HL-60 (cell line): Measurements from ENCODE around the gene WDR33.
A peak's percentile ranks its signal among the peaks of the same experiment; 100 is the strongest.

Experiments
- DNase-seq, 2 experiments: peaks; one replicate each; pipeline ENCODE4 v3.0.0-alpha.2; 2010 to 2020; ENCODE audit warnings: low read depth in 1 of 2, low spot score in 1 of 2
- H3K27ac ChIP-seq: fragments of 250-450 bp; sonication (Bioruptor Pico); replicated peaks from 2 replicates; pipeline ENCODE4 v1.5.1; 2020; ENCODE audit warnings: mild to moderate bottlenecking, moderate library complexity
- H3K27me3 ChIP-seq: fragments of 250-450 bp; sonication (Bioruptor Pico); 2 replicates; pipeline ENCODE4 v1.5.1; 2021; ENCODE audit warnings: mild to moderate bottlenecking, moderate library complexity; ENCODE audit not compliant: insufficient read depth, poor library complexity, severe bottlenecking
- H3K4me3 ChIP-seq: replicated peaks from 2 replicates; pipeline ENCODE4 v1.5.1; 2011; ENCODE audit warnings: mild to moderate bottlenecking, control low read depth, low read length; ENCODE audit not compliant: insufficient read depth
- GABPA ChIP-seq: IDR thresholded peaks from 2 replicates; pipeline ENCODE4 v1.6.1; 2012; ENCODE audit warnings: low read depth
- POLR2AphosphoS5 ChIP-seq: IDR thresholded peaks from 2 replicates; pipeline ENCODE4 v1.6.1; 2012; ENCODE audit warnings: low read depth
- SPI1 ChIP-seq: IDR thresholded peaks from 2 replicates; pipeline ENCODE4 v1.6.1; 2012; ENCODE audit warnings: low read depth, mild to moderate bottlenecking, borderline replicate concordance
- TF ChIP-seq, protein P1 (sequence below): IDR thresholded peaks from one replicate; pipeline ENCODE4 v1.5.1; 2011; ENCODE audit warnings: low read length, control low read depth, inconsistent platforms; ENCODE audit not compliant: insufficient read depth
- TF ChIP-seq, protein P2 (sequence below): IDR thresholded peaks from 2 replicates; pipeline ENCODE4 v1.6.1; 2012; ENCODE audit warnings: low read depth; ENCODE audit not compliant: insufficient replicate concordance

The WDR33 gene

DNA sequence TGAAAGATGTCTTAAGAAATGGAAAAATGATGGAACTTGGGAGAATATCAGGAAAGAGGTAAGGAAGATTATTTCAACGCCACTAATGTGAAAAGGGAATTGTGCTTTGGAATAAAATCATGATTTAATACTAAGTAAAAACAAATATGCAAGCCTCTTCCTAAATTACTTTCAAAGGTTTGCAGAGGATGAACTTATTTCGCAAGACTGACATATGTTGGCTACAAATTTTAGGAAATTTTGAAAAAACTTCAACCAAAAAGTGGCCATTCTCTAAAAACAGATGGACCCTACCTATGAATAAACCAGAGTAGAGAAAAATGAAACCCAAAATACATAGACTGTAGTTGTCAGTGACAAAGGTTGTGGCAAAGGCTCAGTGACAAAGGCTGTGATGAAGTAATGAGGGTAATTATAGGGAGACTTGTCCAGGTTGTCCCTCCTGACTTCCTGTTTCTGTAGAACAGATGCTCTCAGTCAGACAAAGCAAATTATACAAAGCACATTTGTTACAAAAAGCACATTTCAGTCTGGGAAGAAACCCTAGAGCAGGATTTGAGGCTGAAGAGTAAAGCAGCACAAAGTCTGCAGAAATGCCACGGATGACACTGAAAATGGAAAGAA lies 70.2 kb downstream of the WDR33 start:
- peak in 1 of 2 experiments; percentile 3 for DNase-seq
- Histone ChIP-seq H3K4me3 (no peak overlapping the region), H3K27me3 (no peaks in the 10 kb centered on the region), H3K27ac (no peak overlapping the region)
- peak; percentile 82 for TF ChIP-seq SPI1
- TF ChIP-seq, protein P1, sequence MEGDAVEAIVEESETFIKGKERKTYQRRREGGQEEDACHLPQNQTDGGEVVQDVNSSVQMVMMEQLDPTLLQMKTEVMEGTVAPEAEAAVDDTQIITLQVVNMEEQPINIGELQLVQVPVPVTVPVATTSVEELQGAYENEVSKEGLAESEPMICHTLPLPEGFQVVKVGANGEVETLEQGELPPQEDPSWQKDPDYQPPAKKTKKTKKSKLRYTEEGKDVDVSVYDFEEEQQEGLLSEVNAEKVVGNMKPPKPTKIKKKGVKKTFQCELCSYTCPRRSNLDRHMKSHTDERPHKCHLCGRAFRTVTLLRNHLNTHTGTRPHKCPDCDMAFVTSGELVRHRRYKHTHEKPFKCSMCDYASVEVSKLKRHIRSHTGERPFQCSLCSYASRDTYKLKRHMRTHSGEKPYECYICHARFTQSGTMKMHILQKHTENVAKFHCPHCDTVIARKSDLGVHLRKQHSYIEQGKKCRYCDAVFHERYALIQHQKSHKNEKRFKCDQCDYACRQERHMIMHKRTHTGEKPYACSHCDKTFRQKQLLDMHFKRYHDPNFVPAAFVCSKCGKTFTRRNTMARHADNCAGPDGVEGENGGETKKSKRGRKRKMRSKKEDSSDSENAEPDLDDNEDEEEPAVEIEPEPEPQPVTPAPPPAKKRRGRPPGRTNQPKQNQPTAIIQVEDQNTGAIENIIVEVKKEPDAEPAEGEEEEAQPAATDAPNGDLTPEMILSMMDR, result no peak

DNA sequence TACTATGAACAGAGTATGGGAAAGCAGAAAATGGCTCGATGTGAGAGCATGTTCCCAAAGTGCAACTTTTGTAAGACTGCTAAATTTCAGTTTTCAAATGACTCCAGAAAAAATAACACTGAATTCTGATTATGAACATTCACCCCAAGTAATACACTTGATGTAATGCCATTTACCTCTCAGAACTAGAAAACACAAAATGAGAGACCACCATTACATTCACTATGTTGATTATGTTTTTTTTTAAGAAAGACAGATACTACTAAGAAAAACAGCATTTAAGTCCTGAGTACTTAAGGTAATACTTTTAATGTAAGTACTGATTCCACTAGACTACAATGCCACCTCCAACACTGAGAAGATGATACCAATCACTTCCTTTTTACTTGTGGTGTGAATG lies 71.2 kb downstream of the WDR33 start:
- Histone ChIP-seq H3K27ac (no peak overlapping the region), H3K4me3 (no peak overlapping the region), H3K27me3 (no peaks in the 10 kb centered on the region)
- TF ChIP-seq, protein P1, result no peak
- TF ChIP-seq POLR2AphosphoS5, result no peak
- TF ChIP-seq, protein P2, sequence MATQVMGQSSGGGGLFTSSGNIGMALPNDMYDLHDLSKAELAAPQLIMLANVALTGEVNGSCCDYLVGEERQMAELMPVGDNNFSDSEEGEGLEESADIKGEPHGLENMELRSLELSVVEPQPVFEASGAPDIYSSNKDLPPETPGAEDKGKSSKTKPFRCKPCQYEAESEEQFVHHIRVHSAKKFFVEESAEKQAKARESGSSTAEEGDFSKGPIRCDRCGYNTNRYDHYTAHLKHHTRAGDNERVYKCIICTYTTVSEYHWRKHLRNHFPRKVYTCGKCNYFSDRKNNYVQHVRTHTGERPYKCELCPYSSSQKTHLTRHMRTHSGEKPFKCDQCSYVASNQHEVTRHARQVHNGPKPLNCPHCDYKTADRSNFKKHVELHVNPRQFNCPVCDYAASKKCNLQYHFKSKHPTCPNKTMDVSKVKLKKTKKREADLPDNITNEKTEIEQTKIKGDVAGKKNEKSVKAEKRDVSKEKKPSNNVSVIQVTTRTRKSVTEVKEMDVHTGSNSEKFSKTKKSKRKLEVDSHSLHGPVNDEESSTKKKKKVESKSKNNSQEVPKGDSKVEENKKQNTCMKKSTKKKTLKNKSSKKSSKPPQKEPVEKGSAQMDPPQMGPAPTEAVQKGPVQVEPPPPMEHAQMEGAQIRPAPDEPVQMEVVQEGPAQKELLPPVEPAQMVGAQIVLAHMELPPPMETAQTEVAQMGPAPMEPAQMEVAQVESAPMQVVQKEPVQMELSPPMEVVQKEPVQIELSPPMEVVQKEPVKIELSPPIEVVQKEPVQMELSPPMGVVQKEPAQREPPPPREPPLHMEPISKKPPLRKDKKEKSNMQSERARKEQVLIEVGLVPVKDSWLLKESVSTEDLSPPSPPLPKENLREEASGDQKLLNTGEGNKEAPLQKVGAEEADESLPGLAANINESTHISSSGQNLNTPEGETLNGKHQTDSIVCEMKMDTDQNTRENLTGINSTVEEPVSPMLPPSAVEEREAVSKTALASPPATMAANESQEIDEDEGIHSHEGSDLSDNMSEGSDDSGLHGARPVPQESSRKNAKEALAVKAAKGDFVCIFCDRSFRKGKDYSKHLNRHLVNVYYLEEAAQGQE, result no peak
- DNase-seq, result no peak

DNA sequence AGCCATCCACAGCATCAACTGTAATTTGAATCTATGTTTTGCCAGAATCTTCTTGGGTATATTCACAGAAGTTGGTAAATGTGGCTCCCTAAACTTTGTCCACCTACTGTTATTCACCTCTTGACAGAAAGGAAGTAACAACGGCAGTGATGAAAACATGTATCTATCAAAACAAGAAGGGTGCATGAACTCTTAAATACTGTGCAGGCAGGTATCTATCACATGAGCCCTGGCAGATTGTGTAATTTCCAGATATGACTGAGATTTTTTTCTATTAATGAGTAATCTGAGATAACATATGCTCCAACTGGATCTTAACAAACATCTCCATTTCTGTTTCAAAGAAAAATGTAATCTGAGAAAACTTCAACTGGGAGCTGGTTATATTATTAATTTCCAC lies 73.1 kb downstream of the WDR33 start:
- TF ChIP-seq SPI1, result no peak
- no peak for TF ChIP-seq POLR2AphosphoS5
- TF ChIP-seq, protein P1, result no peak
- TF ChIP-seq GABPA, result no peak
- DNase-seq, result no peak
- no peaks in the 10 kb centered on the region for H3K27me3 ChIP-seq
- H3K4me3 ChIP-seq, result no peak overlapping the region
- H3K27ac ChIP-seq, result no peak overlapping the region

DNA sequence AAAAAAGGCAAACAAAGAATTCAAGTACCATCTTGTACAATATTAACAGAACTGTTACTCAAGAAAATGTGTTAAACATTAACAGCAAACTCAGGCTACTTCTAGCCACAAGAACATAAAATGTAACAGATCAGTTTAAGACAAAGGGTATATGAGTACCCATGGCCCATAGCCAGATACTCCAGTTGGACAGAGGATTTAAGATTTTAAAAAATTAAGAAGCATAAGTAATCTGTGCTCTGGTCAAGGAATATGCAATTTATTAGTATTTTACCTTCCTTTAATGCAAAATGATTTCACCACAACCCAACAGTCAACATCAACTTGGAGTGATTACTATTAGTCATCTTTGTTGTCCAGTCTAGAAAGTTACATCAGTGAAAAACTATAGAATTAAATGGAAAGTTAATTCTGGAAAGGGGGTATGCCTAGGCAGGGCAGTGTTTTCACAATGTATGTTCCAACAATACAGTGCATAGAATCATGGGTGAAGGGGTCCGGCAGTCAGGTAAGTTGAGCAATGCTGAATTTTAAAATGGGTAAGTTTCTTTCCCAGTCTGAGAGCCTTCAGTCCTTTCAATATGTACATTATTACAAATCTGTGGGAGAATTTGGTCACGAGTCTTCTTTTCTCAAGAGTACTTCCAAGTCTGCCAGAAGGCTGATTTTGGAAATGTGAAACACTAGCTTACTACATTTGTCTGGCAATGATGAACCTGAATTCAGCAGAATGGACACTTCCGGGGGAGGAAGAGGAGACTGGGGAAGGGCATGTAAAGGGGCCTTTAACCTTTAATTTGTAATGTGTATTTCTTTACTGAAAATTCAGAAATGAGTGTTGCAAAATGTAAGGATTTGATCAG lies 75.2 kb downstream of the WDR33 start:
- no peak overlapping the region for H3K27ac ChIP-seq
- no peak for DNase-seq
- no peak overlapping the region for H3K4me3 ChIP-seq
- H3K27me3 ChIP-seq, result no peaks in the 10 kb centered on the region
- TF ChIP-seq SPI1 (no peak), POLR2AphosphoS5 (no peak), GABPA (no peak)
- TF ChIP-seq, protein P1, result no peak
